HCT116 (cell line): ENCODE data around the gene DPM2. TPM values are rescaled to one million over a fixed set of nuclear protein-coding genes. Genes with fewer than 3 reads are reported as not detected.

Experiments
- ATAC-seq: fragments of 200-7000 bp; cut with Tn5 transposase; 2 replicates; pipeline ENCODE4 v1.9.1; 2020; ENCODE audit warnings: mild to moderate bottlenecking, moderate library complexity
- BruUV-seq: library from RNA; stranded (reverse); fragments of 400-500 nt; replicated peaks from 2 replicates; lab custom pipeline; 2021; lab: Mats Ljungman, UMichigan
- CTCF ChIA-PET: fragments of 300-600 bp; sonication (Branson Sonifier 250); formaldehyde crosslinking; loops from one replicate; lab custom pipeline; 2021; ENCODE audit warnings: antibody characterized with exemption; lab: Charles Lee
- POLR2A ChIA-PET: fragments of 300-600, 350-600 bp; sonication (Branson Sonifier 250); formaldehyde crosslinking; loops from one replicate; lab custom pipeline; 2021; ENCODE audit warnings: antibody characterized with exemption; lab: Charles Lee
- RAD21 ChIA-PET, 2 experiments: fragments of 300-600 bp; sonication (Branson Sonifier 250); formaldehyde crosslinking; loops; one replicate each; lab custom pipeline; 2023; ENCODE audit warnings: low total read pairs in 2 of 2; ENCODE audit not compliant: uncharacterized antibody in 2 of 2, unreplicated experiment in 2 of 2, low non-redundant PET in 1 of 2; lab: Charles Lee
- DNase-seq: peaks from one replicate; pipeline ENCODE4 v3.0.0-alpha.2; 2010; ENCODE audit warnings: low read depth, low spot score
- H2AFZ ChIP-seq: fragments of 200-600 bp; shearing (Covaris generic), sonication (generic); 2 replicates; pipeline ENCODE4 v1.6.1; 2017; ENCODE audit warnings: low read depth, mixed run types, mixed read lengths, antibody characterized with exemption, low read length; ENCODE audit not compliant: poor library complexity, severe bottlenecking
- H3K27ac ChIP-seq: 2 replicates; pipeline ENCODE4 v1.5.1; 2012; ENCODE audit warnings: low read depth, low read length
- H3K27me3 ChIP-seq: fragments of 200-600 bp; sonication (generic); 2 replicates; pipeline ENCODE4 v1.6.1; 2016; ENCODE audit warnings: mixed run types, low read length, mixed read lengths; ENCODE audit not compliant: insufficient read depth
- H3K36me3 ChIP-seq, 2 experiments: fragments of 200-500 bp in 1 of 2; fragments of 200-600 bp in 1 of 2; sonication (Bioruptor generic) in 1 of 2; sonication (generic) in 1 of 2; 2 replicates each; pipeline versions ENCODE4 v1.5.1 to v1.6.1; 2014 to 2016; ENCODE audit warnings: low read length in 2 of 2, inconsistent platforms in 1 of 2, mixed read lengths in 1 of 2, mixed run types in 1 of 2; ENCODE audit not compliant: insufficient read depth in 2 of 2, control insufficient read depth in 1 of 2
- H3K4me1 ChIP-seq, 2 experiments: fragments of 200-600 bp in 1 of 2; sonication (generic) in 1 of 2; 2 replicates each; pipeline versions ENCODE4 v1.5.1 to v1.6.1; 2012 to 2017; ENCODE audit warnings: low read length in 2 of 2, inconsistent platforms in 1 of 2, mild to moderate bottlenecking in 1 of 2, mixed read lengths in 1 of 2, mixed run types in 1 of 2, moderate library complexity in 1 of 2; ENCODE audit not compliant: insufficient read depth in 2 of 2, control insufficient read depth in 1 of 2
- H3K4me2 ChIP-seq: fragments of 200-600 bp; sonication (generic); 2 replicates; pipeline ENCODE4 v1.6.1; 2017; ENCODE audit warnings: mixed run types, low read length, mixed read lengths
- H3K4me3 ChIP-seq, 2 experiments: fragments of 200-600 bp in 1 of 2; sonication (generic) in 1 of 2; replicated peaks in 1 of 2; 2 replicates each; pipeline ENCODE4 v1.5.1; 2011 to 2016; ENCODE audit warnings: low read length in 2 of 2, control low read depth in 1 of 2, low read depth in 1 of 2, mild to moderate bottlenecking in 1 of 2, mixed read lengths in 1 of 2, mixed run types in 1 of 2
- H3K79me2 ChIP-seq: fragments of 200-600 bp; sonication (generic); 2 replicates; pipeline ENCODE4 v1.6.1; 2017; ENCODE audit warnings: mild to moderate bottlenecking, mixed run types, low read length, moderate library complexity, mixed read lengths; ENCODE audit not compliant: insufficient read depth
- H3K9ac ChIP-seq: fragments of 200-600 bp; sonication (generic); 2 replicates; pipeline ENCODE4 v1.6.1; 2016; ENCODE audit warnings: low read length, mixed read lengths
- H3K9me2 ChIP-seq: fragments of 200-600 bp; sonication (generic), shearing (Covaris generic); 2 replicates; pipeline ENCODE4 v1.6.1; 2017; ENCODE audit warnings: mixed run types, mild to moderate bottlenecking, moderate library complexity; ENCODE audit not compliant: insufficient read depth
- H3K9me3 ChIP-seq, 2 experiments: fragments of 200-500 bp in 1 of 2; fragments of 200-600 bp in 1 of 2; sonication (Bioruptor generic) in 1 of 2; sonication (generic) in 1 of 2; 2 replicates each; pipeline ENCODE4 v1.6.1; 2014 to 2017; ENCODE audit warnings: low read length in 2 of 2, mixed read lengths in 2 of 2, inconsistent platforms in 1 of 2, low read depth in 1 of 2, mild to moderate bottlenecking in 1 of 2, mixed run types in 1 of 2, moderate library complexity in 1 of 2; ENCODE audit not compliant: control insufficient read depth in 1 of 2, insufficient read depth in 1 of 2
- H4K20me1 ChIP-seq: fragments of 200-600 bp; sonication (generic), shearing (Covaris generic); 2 replicates; pipeline ENCODE4 v1.6.1; 2017; ENCODE audit warnings: mixed run types, mild to moderate bottlenecking, moderate library complexity; ENCODE audit not compliant: insufficient read depth
- ATF3 ChIP-seq: IDR thresholded peaks from 2 replicates; pipeline ENCODE4 v1.6.1; 2012
- CBX3 ChIP-seq: IDR thresholded peaks from 2 replicates; pipeline ENCODE4 v1.6.1; 2012; ENCODE audit warnings: low read depth
- CEBPB ChIP-seq: IDR thresholded peaks from 2 replicates; pipeline ENCODE4 v1.6.1; 2012; ENCODE audit warnings: low read depth
- EGR1 ChIP-seq: IDR thresholded peaks from 2 replicates; pipeline ENCODE4 v1.6.1; 2012; ENCODE audit warnings: low read depth
- ELF1 ChIP-seq: IDR thresholded peaks from 2 replicates; pipeline ENCODE4 v1.6.1; 2012; ENCODE audit warnings: low read depth, borderline replicate concordance
- EZH2 ChIP-seq: fragments of 200-600 bp; sonication (generic); IDR thresholded peaks from 2 replicates; pipeline ENCODE4 v1.6.1; 2017; ENCODE audit warnings: antibody characterized with exemption, mixed run types
- FOSL1 ChIP-seq: IDR thresholded peaks from 2 replicates; pipeline ENCODE4 v1.6.1; 2012; ENCODE audit warnings: low read depth
- JUND ChIP-seq: IDR thresholded peaks from 2 replicates; pipeline ENCODE4 v1.6.1; 2012
- RAD21 ChIP-seq: IDR thresholded peaks from 2 replicates; pipeline ENCODE4 v1.6.1; 2012; ENCODE audit warnings: low read depth, mild to moderate bottlenecking
- SIN3A ChIP-seq: IDR thresholded peaks from 2 replicates; pipeline ENCODE4 v1.6.1; 2012; ENCODE audit warnings: low read depth
- SP1 ChIP-seq: IDR thresholded peaks from 2 replicates; pipeline ENCODE4 v1.6.1; 2012; ENCODE audit warnings: low read depth
- TCF7L2 ChIP-seq: IDR thresholded peaks from 2 replicates; pipeline ENCODE4 v1.7.0; 2011; ENCODE audit warnings: borderline replicate concordance, inconsistent platforms; ENCODE audit not compliant: insufficient read depth, insufficient read length; ENCODE audit errors: extremely low read depth
- YY1 ChIP-seq: IDR thresholded peaks from 2 replicates; pipeline ENCODE4 v1.6.1; 2011; ENCODE audit warnings: low read length, low read depth, moderate library complexity, mild to moderate bottlenecking; ENCODE audit not compliant: insufficient replicate concordance; ENCODE audit errors: extremely low read depth
- ZFX ChIP-seq: fragments of 450-650 bp; IDR thresholded peaks from 2 replicates; pipeline ENCODE4 v1.6.1; 2017
- intact Hi-C: fragments of 100-400 bp; cut with micrococcal nuclease; formaldehyde crosslinking; loops from 2 replicates; pipeline ENCODE4 v1.10.0; 2022
- total RNA-seq: library from RNA; stranded (reverse); gene quantifications from one replicate; pipeline ENCODE4 v1.2.1, GENCODE V29; 2021; ENCODE audit not compliant: unreplicated experiment
- TF ChIP-seq, protein P1 (sequence below): IDR thresholded peaks from 2 replicates; pipeline ENCODE4 v1.6.1; 2012; ENCODE audit warnings: low read depth
- TF ChIP-seq, protein P2 (sequence below): IDR thresholded peaks from 2 replicates; pipeline ENCODE4 v1.6.1; 2011; ENCODE audit warnings: mild to moderate bottlenecking, low read length, moderate library complexity; ENCODE audit not compliant: insufficient replicate concordance; ENCODE audit errors: extremely low read depth

The DPM2 gene
- total RNA-seq, 1 experiment from 2014 or later = 54.6 TPM

GRCh38 chr9:127941961-127942215, 4.2 kb upstream of the DPM2 start:
- Histone ChIP-seq H3K27ac (no peak overlapping the region; the same call in 1 of the 2 replicates), H3K4me3 (no peak overlapping the region), H3K9me2 (no peaks in the 10 kb centered on the region), H3K4me1 (peaks cover 6 to 24% of the 10 kb centered on the region in 2 experiments), H3K9me3 (no peaks in the 10 kb centered on the region), H3K9ac (no peak overlapping the region), H4K20me1 (no peaks in the 10 kb centered on the region), H3K79me2 (peaks cover 7% of the 10 kb centered on the region), H3K4me2 (no peak overlapping the region), H3K36me3 (peaks cover 0 to 9% of the 10 kb centered on the region in 2 experiments; a peak in 2 of 4 replicates), H3K27me3 (no peaks in the 10 kb centered on the region), H2AFZ (no peak overlapping the region)
- POLR2A ChIA-PET = no interaction called here
- CTCF ChIA-PET = interaction anchor here (0.9 to 3.0 kb wide), 4 partner anchors 10 to 93 kb away, joined by 4 to 40 read pairs (median 6); no protein-coding TSS in a partner anchor
- RAD21 ChIA-PET = interaction anchor here in 1 of 2 experiments (1.1 kb wide), 1 partner anchor 125 kb away, joined by 4 read pairs; the partner anchor contains the start of gene NAIF1
- DNase-seq = no peak
- BruUV-seq = no TSS peak
- intact Hi-C loops = loop anchor here (2.0 kb wide), 1 partner anchor 143 kb away; no protein-coding TSS in a partner anchor
- TF ChIP-seq EZH2 (no peak), SIN3A (no peak), EGR1 (no peak), ATF3 (no peak), CEBPB (no peak), CBX3 (no peak), TCF7L2 (no peak), RAD21 (no peak), SP1 (no peak), ZFX (no peak), FOSL1 (no peak), JUND (no peak), ELF1 (no peak), YY1 (no peak)
- TF ChIP-seq, protein P1, sequence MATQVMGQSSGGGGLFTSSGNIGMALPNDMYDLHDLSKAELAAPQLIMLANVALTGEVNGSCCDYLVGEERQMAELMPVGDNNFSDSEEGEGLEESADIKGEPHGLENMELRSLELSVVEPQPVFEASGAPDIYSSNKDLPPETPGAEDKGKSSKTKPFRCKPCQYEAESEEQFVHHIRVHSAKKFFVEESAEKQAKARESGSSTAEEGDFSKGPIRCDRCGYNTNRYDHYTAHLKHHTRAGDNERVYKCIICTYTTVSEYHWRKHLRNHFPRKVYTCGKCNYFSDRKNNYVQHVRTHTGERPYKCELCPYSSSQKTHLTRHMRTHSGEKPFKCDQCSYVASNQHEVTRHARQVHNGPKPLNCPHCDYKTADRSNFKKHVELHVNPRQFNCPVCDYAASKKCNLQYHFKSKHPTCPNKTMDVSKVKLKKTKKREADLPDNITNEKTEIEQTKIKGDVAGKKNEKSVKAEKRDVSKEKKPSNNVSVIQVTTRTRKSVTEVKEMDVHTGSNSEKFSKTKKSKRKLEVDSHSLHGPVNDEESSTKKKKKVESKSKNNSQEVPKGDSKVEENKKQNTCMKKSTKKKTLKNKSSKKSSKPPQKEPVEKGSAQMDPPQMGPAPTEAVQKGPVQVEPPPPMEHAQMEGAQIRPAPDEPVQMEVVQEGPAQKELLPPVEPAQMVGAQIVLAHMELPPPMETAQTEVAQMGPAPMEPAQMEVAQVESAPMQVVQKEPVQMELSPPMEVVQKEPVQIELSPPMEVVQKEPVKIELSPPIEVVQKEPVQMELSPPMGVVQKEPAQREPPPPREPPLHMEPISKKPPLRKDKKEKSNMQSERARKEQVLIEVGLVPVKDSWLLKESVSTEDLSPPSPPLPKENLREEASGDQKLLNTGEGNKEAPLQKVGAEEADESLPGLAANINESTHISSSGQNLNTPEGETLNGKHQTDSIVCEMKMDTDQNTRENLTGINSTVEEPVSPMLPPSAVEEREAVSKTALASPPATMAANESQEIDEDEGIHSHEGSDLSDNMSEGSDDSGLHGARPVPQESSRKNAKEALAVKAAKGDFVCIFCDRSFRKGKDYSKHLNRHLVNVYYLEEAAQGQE = no peak
- TF ChIP-seq, protein P2, sequence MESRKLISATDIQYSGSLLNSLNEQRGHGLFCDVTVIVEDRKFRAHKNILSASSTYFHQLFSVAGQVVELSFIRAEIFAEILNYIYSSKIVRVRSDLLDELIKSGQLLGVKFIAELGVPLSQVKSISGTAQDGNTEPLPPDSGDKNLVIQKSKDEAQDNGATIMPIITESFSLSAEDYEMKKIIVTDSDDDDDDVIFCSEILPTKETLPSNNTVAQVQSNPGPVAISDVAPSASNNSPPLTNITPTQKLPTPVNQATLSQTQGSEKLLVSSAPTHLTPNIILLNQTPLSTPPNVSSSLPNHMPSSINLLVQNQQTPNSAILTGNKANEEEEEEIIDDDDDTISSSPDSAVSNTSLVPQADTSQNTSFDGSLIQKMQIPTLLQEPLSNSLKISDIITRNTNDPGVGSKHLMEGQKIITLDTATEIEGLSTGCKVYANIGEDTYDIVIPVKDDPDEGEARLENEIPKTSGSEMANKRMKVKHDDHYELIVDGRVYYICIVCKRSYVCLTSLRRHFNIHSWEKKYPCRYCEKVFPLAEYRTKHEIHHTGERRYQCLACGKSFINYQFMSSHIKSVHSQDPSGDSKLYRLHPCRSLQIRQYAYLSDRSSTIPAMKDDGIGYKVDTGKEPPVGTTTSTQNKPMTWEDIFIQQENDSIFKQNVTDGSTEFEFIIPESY = no peak
- TF ChIP-seq, all 23 proteins: peak for 0
- ATAC-seq = no peak
